ENCODE measurements around the gene TEX22. TPM values are rescaled to one million over a fixed set of nuclear protein-coding genes. Genes with fewer than 3 reads are reported as not detected.

Gene TEX22
- total and polyA plus RNA-seq, 2 donors (not counting 1 experiment from before 2014, with no cell fraction given): 1.7 to 7.0 TPM

DNA sequence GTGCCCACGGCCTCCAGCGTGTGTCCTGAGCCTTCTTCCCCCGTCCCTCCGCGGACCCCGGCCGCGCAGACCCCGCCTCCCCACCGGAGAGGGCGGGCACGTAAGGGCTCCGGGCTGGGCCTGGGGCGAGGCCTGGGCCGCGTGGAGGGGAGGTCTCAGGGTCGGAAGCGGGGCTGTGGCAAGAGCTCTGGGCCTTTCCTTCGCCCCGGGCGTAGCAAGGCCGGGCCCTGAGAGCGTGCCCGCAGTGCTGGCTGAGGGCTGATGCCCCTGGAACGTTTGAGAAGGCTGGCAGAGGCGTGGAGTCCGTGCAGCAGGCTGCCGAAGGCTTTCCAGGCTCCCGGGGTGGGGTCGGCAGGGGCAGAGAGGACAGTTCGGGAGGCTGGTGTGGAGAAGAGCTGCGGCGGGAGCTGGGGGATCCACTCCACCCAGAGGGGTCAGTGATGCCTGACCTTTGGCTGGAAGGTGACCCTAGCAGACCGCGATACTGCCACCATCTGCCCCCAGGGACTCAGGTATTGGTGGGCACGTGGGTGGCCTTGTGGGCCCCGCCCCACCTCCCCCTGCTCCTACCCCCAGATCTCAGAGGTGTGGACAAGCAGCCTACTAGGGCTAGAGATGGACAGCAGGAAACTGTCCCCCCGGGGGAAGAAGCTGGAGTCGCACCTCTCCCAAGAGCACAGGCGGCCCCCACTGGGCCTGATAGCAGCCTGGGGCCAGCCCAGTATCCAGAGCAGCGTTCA lies 558 bp downstream of the TEX22 start:
- Histone ChIP-seq H3K4me3 (ENCODE audit: control extremely low read depth in 1 of 5, extremely low read depth in 1 of 5, insufficient read depth in 1 of 5, low read depth in 2 of 5, low read length in 4 of 5) (peak overlapping the region; percentile 31 to 94 (median 86)), H3K79me2 (ENCODE audit: control insufficient read depth, insufficient read depth, low read length) (peaks cover 18% of the 10 kb centered on the region), H4K20me1 (ENCODE audit: control insufficient read depth, insufficient read depth, low read length, poor library complexity, severe bottlenecking) (peaks cover 5% of the 10 kb centered on the region), H3K27me3 (replicated peaks in 1 of 4; ENCODE audit: control extremely low read depth in 1 of 4, control insufficient read depth in 3 of 4, insufficient read depth in 4 of 4, low read length in 3 of 4) (no peaks in the 10 kb centered on the region), H2AFZ (ENCODE audit: insufficient read depth, low read depth, low read length, poor library complexity, severe bottlenecking) (peak overlapping the region; percentile 91), H3K27ac (ENCODE audit: low read length in 2 of 2) (peak overlapping the region; percentile 75 to 86), H3K4me2 (replicated peaks; ENCODE audit: low read depth, low read length, poor library complexity, severe bottlenecking) (peak overlapping the region; percentile 100), H3K4me1 (ENCODE audit: control insufficient read depth in 2 of 2, insufficient read depth in 2 of 2, low read length in 2 of 2) (peaks cover 16 to 23% of the 10 kb centered on the region in 2 donors), H3K9me3 (ENCODE audit: control extremely low read depth in 1 of 3, control insufficient read depth in 2 of 3, insufficient read depth in 1 of 3, low read length in 2 of 3) (peaks cover 0 to 6% (median 0%) of the 10 kb centered on the region in 3 donors), H3K9ac (ENCODE audit: low read length) (peak overlapping the region; percentile 96), H3K36me3 (replicated peaks in 1 of 2; ENCODE audit: control extremely low read depth in 1 of 2, control insufficient read depth in 1 of 2, extremely low read depth in 1 of 2, insufficient read depth in 2 of 2, low read length in 1 of 2) (peaks cover 0 to 2% of the 10 kb centered on the region in 2 experiments)
- WGBS (ENCODE audit: insufficient coverage): 14% methylated on average over 39 of the region's 41 CpGs
- TF ChIP-seq CTCF (IDR thresholded peaks at IDR 0.05) (peak; percentile 10), EZH2 (IDR thresholded peaks at IDR 0.05; ENCODE audit: borderline replicate concordance, insufficient read depth, low read depth, low read length, poor library complexity, severe bottlenecking) (no peak)
- Mint-ChIP-seq H3K27me3 (no peaks in the 10 kb centered on the region), H3K4me3 (peak overlapping the region; percentile 90), H3K4me1 (peaks cover 16% of the 10 kb centered on the region), H3K27ac (peak overlapping the region; percentile 87), H3K9me3 (ENCODE audit: insufficient read depth) (no peaks in the 10 kb centered on the region)
- intact Hi-C loops (cut with micrococcal nuclease): loop anchor here (1.0 to 5.0 kb wide), 5 partner anchors 16 to 97 kb away; partner anchors contain the start of genes BRF1 and MTA1
- ChIA-PET CTCF (interaction anchor here (0.8 to 3.4 kb wide), 5 partner anchors 12 to 91 kb away, joined by 3 to 11 read pairs (median 5); no protein-coding TSS in a partner anchor), POLR2A (interaction anchor here (0.7 to 1.4 kb wide), 4 partner anchors 8 to 378 kb away, joined by 3 to 6 read pairs (median 4); partner anchors contain the start of gene CDCA4)
- no peak for DNase-seq
- ATAC-seq (ENCODE audit: low read depth): peak; percentile 56

DNA sequence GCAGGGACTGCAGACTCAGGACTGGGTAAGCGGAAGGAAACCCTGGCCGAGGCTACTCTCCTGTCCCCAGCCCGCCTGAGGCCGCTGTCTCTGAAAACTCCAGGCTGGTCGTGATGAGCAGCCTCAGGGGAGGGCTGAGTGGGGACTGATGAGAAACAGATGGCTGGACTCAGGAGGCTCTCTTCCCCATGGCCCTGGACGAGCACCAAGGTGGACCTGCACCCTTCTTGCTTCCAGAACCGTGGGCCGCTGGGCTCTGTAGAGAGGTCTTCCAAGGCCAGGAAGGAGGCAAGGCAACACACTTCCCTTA lies 1.1 kb downstream of the TEX22 start:
- H3K4me1 Mint-ChIP-seq: peaks cover 21% of the 10 kb centered on the region
- H3K27me3 Mint-ChIP-seq: no peaks in the 10 kb centered on the region
- Histone ChIP-seq H3K9me3 (ENCODE audit: control extremely low read depth in 1 of 3, control insufficient read depth in 2 of 3, insufficient read depth in 1 of 3, low read length in 2 of 3) (peaks cover 0 to 6% (median 0%) of the 10 kb centered on the region in 3 donors), H3K79me2 (ENCODE audit: control insufficient read depth, insufficient read depth, low read length) (peaks cover 18% of the 10 kb centered on the region), H3K27me3 (replicated peaks in 1 of 4; ENCODE audit: control extremely low read depth in 1 of 4, control insufficient read depth in 3 of 4, insufficient read depth in 4 of 4, low read length in 3 of 4) (no peaks in the 10 kb centered on the region), H4K20me1 (ENCODE audit: control insufficient read depth, insufficient read depth, low read length, poor library complexity, severe bottlenecking) (peaks cover 5% of the 10 kb centered on the region), H3K36me3 (replicated peaks in 1 of 2; ENCODE audit: control extremely low read depth in 1 of 2, control insufficient read depth in 1 of 2, extremely low read depth in 1 of 2, insufficient read depth in 2 of 2, low read length in 1 of 2) (peaks cover 0 to 2% of the 10 kb centered on the region in 2 experiments), H3K4me1 (ENCODE audit: control insufficient read depth in 2 of 2, insufficient read depth in 2 of 2, low read length in 2 of 2) (peaks cover 20 to 28% of the 10 kb centered on the region in 2 donors), H3K4me2 (replicated peaks; ENCODE audit: low read depth, low read length, poor library complexity, severe bottlenecking) (peak overlapping the region; percentile 100), H3K27ac (ENCODE audit: low read length in 2 of 2) (no peak overlapping the region), H2AFZ (ENCODE audit: insufficient read depth, low read depth, low read length, poor library complexity, severe bottlenecking) (no peak overlapping the region), H3K4me3 (ENCODE audit: control extremely low read depth in 1 of 5, extremely low read depth in 1 of 5, insufficient read depth in 1 of 5, low read depth in 2 of 5, low read length in 4 of 5) (peak overlapping the region in 2 of 5 experiments; percentile 87 to 94), H3K9ac (ENCODE audit: low read length) (peak overlapping the region; percentile 96)
- ATAC-seq (ENCODE audit: low read depth) (no peak), DNase-seq (no peak)
- no peaks in the 10 kb centered on the region for H3K9me3 Mint-ChIP-seq (ENCODE audit: insufficient read depth)
- peak overlapping the region; percentile 70 for H3K27ac Mint-ChIP-seq
- intact Hi-C loops (cut with micrococcal nuclease): loop anchor here (5.0 kb wide), 1 partner anchor 97 kb away; the partner anchor contains the start of gene BRF1
- WGBS (ENCODE audit: insufficient coverage): 85% methylated on average over 8 of the region's 8 CpGs
- ChIA-PET CTCF (interaction anchor here (1.2 to 3.4 kb wide), 4 partner anchors 12 to 91 kb away, joined by 3 to 11 read pairs (median 6); no protein-coding TSS in a partner anchor), POLR2A (interaction anchor here (1.1 to 1.4 kb wide), 2 partner anchors 12 to 90 kb away, joined by 3 to 6 read pairs; no protein-coding TSS in a partner anchor)
- H3K4me3 Mint-ChIP-seq: peak overlapping the region; percentile 90
- TF ChIP-seq EZH2 (IDR thresholded peaks at IDR 0.05; ENCODE audit: borderline replicate concordance, insufficient read depth, low read depth, low read length, poor library complexity, severe bottlenecking) (no peak), CTCF (IDR thresholded peaks at IDR 0.05) (no peak)
